ENCODE data around the gene ZNF226.
"Not testable (repeated sequence)": the region's sequence is repeated elsewhere in the genome, so short reads cannot be mapped to it uniquely, and the experiment has no call there.

Gene ZNF226

GRCh38 chr19:44207126-44207803, 42.4 kb downstream of the ZNF226 start:
- in situ Hi-C loops (cut with HindIII; ENCODE audit: low sequenced_read_pairs), result no loop called here

- in situ Hi-C loops (cut with HindIII; ENCODE audit: low sequenced_read_pairs), result no loop called here
Observed at GRCh38 chr19:44212250-44212865, 47.5 kb downstream of the ZNF226 start, which contains the start of gene ZNF227. ZNF227 (plus strand) TSS chr19:44212532; CDS start chr19:44217793, 5,261 bp downstream.

GRCh38 chr19:44212866-44213346, 48.0 kb downstream of the ZNF226 start:
- in situ Hi-C loops (cut with HindIII; ENCODE audit: low sequenced_read_pairs), result no loop called here

DNA sequence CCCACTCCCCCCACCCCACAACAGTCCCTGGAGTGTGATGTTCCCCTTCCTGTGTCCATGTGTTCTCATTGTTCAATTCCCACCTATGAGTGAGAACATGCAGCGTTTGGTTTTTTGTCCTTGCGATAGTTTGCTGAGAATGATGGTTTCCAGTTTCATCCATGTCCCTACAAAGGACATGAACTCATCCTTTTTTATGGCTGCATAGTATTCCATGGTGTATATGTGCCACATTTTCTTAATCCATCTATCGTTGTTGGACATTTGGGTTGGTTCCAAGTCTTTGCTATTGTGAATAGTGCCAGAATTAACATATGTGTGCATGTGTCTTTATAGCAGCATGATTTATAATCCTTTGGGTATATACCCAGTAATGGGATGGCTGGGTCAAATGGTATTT, 55.0 kb downstream of the ZNF226 start:
- in situ Hi-C loops (cut with HindIII; ENCODE audit: low sequenced_read_pairs), result not testable (repeated sequence)

DNA sequence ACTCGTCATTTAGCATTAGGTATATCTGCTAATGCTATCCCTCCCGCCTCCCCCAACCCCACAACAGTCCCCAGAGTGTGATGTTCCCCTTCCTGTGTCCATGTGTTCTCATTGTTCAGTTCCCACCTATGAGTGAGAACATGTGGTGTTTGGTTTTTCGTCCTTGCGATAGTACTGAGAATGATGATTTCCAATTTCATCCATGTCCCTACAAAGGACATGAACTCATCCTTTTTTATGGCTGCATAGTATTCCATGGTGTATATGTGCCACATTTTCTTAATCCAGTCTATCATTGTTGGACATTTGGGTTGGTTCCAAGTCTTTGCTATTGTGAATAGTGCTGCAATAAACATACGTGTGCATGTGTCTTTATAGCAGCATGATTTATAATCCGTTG, 55.9 kb downstream of the ZNF226 start:
- in situ Hi-C loops (cut with HindIII; ENCODE audit: low sequenced_read_pairs), result not testable (repeated sequence)

- in situ Hi-C loops (cut with HindIII; ENCODE audit: low sequenced_read_pairs), result not testable (repeated sequence)
Observed at GRCh38 chr19:44221291-44221690, 56.4 kb downstream of the ZNF226 start.
